Brain microvascular endothelial cell (primary cell): Measurements from ENCODE around the gene TNF.

Source experiments
- DNase-seq: peaks from one replicate; pipeline ENCODE4 v3.0.0-alpha.2; 2020
- H3K27ac ChIP-seq: fragments of 250-450 bp; sonication (Bioruptor Pico); 2 replicates; pipeline ENCODE4 v1.5.1; 2020; ENCODE audit warnings: mild to moderate bottlenecking, moderate library complexity
- H3K27me3 ChIP-seq: fragments of 250-450 bp; sonication (Bioruptor Pico); replicated peaks from 2 replicates; pipeline ENCODE4 v1.5.1; 2020; ENCODE audit warnings: mild to moderate bottlenecking
- H3K36me3 ChIP-seq: fragments of 250-450 bp; sonication (Bioruptor Pico); replicated peaks from 2 replicates; pipeline ENCODE4 v1.5.1; 2020; ENCODE audit warnings: mild to moderate bottlenecking
- H3K4me3 ChIP-seq: 2 replicates; pipeline ENCODE4 v1.5.1; 2011; ENCODE audit warnings: low read depth, mild to moderate bottlenecking, control low read depth, low read length, moderate library complexity
- in situ Hi-C: cut with HindIII; loops from 2 replicates; pipeline ENCODE4 v1.10.0; 2017; ENCODE audit warnings: low sequenced_read_pairs, low pct_ligation_motif_present
- TF ChIP-seq, protein P1 (sequence below): IDR thresholded peaks from 2 replicates; pipeline ENCODE4 v1.5.1; 2011; ENCODE audit warnings: low read depth, mild to moderate bottlenecking, moderate library complexity, low read length, control low read depth, inconsistent platforms; ENCODE audit errors: missing control alignments

The TNF gene

DNA sequence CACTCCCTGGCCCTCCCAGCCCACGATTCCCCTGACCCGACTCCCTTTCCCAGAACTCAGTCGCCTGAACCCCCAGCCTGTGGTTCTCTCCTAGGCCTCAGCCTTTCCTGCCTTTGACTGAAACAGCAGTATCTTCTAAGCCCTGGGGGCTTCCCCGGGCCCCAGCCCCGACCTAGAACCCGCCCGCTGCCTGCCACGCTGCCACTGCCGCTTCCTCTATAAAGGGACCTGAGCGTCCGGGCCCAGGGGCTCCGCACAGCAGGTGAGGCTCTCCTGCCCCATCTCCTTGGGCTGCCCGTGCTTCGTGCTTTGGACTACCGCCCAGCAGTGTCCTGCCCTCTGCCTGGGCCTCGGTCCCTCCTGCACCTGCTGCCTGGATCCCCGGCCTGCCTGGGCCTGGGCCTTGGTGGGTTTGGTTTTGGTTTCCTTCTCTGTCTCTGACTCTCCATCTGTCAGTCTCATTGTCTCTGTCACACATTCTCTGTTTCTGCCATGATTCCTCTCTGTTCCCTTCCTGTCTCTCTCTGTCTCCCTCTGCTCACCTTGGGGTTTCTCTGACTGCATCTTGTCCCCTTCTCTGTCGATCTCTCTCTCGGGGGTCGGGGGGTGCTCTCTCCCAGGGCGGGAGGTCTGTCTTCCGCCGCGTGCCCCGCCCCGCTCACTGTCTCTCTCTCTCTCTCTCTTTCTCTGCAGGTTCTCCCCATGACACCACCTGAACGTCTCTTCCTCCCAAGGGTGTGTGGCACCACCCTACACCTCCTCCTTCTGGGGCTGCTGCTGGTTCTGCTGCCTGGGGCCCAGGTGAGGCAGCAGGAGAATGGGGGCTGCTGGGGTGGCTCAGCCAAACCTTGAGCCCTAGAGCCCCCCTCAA, 3.1 kb upstream of the TNF start, which contains the start of gene LTA:
Gene LTA (plus strand): TSS at position 249 of the 871 bp plus-strand sequence. CDS start 454 bp downstream, at position 703.
- TF ChIP-seq, protein P1, sequence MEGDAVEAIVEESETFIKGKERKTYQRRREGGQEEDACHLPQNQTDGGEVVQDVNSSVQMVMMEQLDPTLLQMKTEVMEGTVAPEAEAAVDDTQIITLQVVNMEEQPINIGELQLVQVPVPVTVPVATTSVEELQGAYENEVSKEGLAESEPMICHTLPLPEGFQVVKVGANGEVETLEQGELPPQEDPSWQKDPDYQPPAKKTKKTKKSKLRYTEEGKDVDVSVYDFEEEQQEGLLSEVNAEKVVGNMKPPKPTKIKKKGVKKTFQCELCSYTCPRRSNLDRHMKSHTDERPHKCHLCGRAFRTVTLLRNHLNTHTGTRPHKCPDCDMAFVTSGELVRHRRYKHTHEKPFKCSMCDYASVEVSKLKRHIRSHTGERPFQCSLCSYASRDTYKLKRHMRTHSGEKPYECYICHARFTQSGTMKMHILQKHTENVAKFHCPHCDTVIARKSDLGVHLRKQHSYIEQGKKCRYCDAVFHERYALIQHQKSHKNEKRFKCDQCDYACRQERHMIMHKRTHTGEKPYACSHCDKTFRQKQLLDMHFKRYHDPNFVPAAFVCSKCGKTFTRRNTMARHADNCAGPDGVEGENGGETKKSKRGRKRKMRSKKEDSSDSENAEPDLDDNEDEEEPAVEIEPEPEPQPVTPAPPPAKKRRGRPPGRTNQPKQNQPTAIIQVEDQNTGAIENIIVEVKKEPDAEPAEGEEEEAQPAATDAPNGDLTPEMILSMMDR: no peak
- H3K36me3 ChIP-seq: no peaks in the 10 kb centered on the region
- no peak within 1 kb of the TSS for H3K4me3 ChIP-seq
- in situ Hi-C loops: no loop called here
- no peak for DNase-seq
- no peak within 1 kb of the TSS for H3K27ac ChIP-seq
- H3K27me3 ChIP-seq: no peaks in the 10 kb centered on the region

DNA sequence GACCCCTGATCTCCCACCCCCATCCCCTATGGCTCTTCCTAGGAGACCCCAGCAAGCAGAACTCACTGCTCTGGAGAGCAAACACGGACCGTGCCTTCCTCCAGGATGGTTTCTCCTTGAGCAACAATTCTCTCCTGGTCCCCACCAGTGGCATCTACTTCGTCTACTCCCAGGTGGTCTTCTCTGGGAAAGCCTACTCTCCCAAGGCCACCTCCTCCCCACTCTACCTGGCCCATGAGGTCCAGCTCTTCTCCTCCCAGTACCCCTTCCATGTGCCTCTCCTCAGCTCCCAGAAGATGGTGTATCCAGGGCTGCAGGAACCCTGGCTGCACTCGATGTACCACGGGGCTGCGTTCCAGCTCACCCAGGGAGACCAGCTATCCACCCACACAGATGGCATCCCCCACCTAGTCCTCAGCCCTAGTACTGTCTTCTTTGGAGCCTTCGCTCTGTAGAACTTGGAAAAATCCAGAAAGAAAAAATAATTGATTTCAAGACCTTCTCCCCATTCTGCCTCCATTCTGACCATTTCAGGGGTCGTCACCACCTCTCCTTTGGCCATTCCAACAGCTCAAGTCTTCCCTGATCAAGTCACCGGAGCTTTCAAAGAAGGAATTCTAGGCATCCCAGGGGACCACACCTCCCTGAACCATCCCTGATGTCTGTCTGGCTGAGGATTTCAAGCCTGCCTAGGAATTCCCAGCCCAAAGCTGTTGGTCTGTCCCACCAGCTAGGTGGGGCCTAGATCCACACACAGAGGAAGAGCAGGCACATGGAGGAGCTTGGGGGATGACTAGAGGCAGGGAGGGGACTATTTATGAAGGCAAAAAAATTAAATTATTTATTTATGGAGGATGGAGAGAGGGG, 1.9 kb upstream of the TNF start:
- Histone ChIP-seq H3K36me3 (no peaks in the 10 kb centered on the region), H3K27me3 (no peaks in the 10 kb centered on the region), H3K4me3 (no peak overlapping the region), H3K27ac (no peak overlapping the region)
- TF ChIP-seq, protein P1: no peak
- in situ Hi-C loops: no loop called here
- no peak for DNase-seq

- in situ Hi-C loops: no loop called here
- TF ChIP-seq, protein P1: no peak
- no peaks in the 10 kb centered on the region for H3K36me3 ChIP-seq
- no peak overlapping the region for H3K4me3 ChIP-seq
- no peak for DNase-seq
- H3K27ac ChIP-seq: no peak overlapping the region
- H3K27me3 ChIP-seq: no peaks in the 10 kb centered on the region
Observed at GRCh38 chr6:31574106-31575061, 981 bp upstream of the TNF start.

DNA sequence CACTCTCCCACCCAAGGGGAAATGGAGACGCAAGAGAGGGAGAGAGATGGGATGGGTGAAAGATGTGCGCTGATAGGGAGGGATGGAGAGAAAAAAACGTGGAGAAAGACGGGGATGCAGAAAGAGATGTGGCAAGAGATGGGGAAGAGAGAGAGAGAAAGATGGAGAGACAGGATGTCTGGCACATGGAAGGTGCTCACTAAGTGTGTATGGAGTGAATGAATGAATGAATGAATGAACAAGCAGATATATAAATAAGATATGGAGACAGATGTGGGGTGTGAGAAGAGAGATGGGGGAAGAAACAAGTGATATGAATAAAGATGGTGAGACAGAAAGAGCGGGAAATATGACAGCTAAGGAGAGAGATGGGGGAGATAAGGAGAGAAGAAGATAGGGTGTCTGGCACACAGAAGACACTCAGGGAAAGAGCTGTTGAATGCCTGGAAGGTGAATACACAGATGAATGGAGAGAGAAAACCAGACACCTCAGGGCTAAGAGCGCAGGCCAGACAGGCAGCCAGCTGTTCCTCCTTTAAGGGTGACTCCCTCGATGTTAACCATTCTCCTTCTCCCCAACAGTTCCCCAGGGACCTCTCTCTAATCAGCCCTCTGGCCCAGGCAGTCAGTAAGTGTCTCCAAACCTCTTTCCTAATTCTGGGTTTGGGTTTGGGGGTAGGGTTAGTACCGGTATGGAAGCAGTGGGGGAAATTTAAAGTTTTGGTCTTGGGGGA, 754 bp downstream of the TNF start:
- in situ Hi-C loops: no loop called here
- Histone ChIP-seq H3K27me3 (no peaks in the 10 kb centered on the region), H3K4me3 (no peak overlapping the region), H3K36me3 (no peaks in the 10 kb centered on the region), H3K27ac (no peak overlapping the region)
- TF ChIP-seq, protein P1: no peak
- DNase-seq: no peak
